NCI-H1417 treated with DMSO at 0.1 percent for 48 hours (cell line): ENCODE results near the gene ATP6V1E1.
"Not testable (repeated sequence)": the region's sequence is repeated elsewhere in the genome, so short reads cannot be mapped to it uniquely, and the experiment has no call there.

Experiments used
- DNase-seq: peaks from one replicate; lab custom pipeline; 2025; lab: John Stamatoyannopoulos, UW

ATP6V1E1 gene

GRCh38 chr22:17628406-17629172, at the start of gene ATP6V1E1:
ATP6V1E1 (minus strand) TSS chr22:17628749; CDS start chr22:17628635, 114 bp downstream.
- peak; percentile 68 for DNase-seq

GRCh38 chr22:17675584-17675983, 47.0 kb upstream of the ATP6V1E1 start:
- DNase-seq, result no peak

GRCh38 chr22:17674152-17674551, 45.6 kb upstream of the ATP6V1E1 start:
- no peak for DNase-seq

- no peak for DNase-seq
Observed at GRCh38 chr22:17672417-17672991, 44.0 kb upstream of the ATP6V1E1 start.

GRCh38 chr22:17671521-17672092, 43.1 kb upstream of the ATP6V1E1 start:
- not testable (repeated sequence) for DNase-seq

- no peak for DNase-seq
Observed at GRCh38 chr22:17665854-17666253, 37.3 kb upstream of the ATP6V1E1 start.

- DNase-seq, result no peak
Observed at GRCh38 chr22:17665248-17665647, 36.7 kb upstream of the ATP6V1E1 start.

GRCh38 chr22:17664414-17665055, 36.0 kb upstream of the ATP6V1E1 start:
- DNase-seq, result no peak

GRCh38 chr22:17656870-17657395, 28.4 kb upstream of the ATP6V1E1 start:
- DNase-seq, result no peak

GRCh38 chr22:17655289-17655688, 26.7 kb upstream of the ATP6V1E1 start:
- DNase-seq, result no peak

- no peak for DNase-seq
Observed at GRCh38 chr22:17648569-17648968, 20.0 kb upstream of the ATP6V1E1 start.

GRCh38 chr22:17647991-17648390, 19.4 kb upstream of the ATP6V1E1 start:
- no peak for DNase-seq

- DNase-seq, result no peak
Observed at GRCh38 chr22:17647452-17647851, 18.9 kb upstream of the ATP6V1E1 start.

- not testable (repeated sequence) for DNase-seq
Observed at GRCh38 chr22:17642357-17642756, 13.8 kb upstream of the ATP6V1E1 start.

GRCh38 chr22:17641269-17641668, 12.7 kb upstream of the ATP6V1E1 start:
- DNase-seq, result no peak

GRCh38 chr22:17639247-17639741, 10.7 kb upstream of the ATP6V1E1 start:
- DNase-seq, result no peak

- peak; percentile 10 for DNase-seq
Observed at GRCh38 chr22:17638432-17639246, 10.1 kb upstream of the ATP6V1E1 start, which contains the start of gene BCL2L13. BCL2L13 (plus strand) TSS chr22:17638757; CDS start chr22:17655712, 16,955 bp downstream.

- no peak for DNase-seq
Observed at GRCh38 chr22:17638182-17638431, 9.6 kb upstream of the ATP6V1E1 start.

GRCh38 chr22:17637490-17638181, 9.1 kb upstream of the ATP6V1E1 start:
- no peak for DNase-seq

GRCh38 chr22:17636850-17637249, 8.3 kb upstream of the ATP6V1E1 start:
- not testable (repeated sequence) for DNase-seq

GRCh38 chr22:17634696-17635095, 6.1 kb upstream of the ATP6V1E1 start:
- no peak for DNase-seq
